Choroid plexus epithelial cell (primary cell): ENCODE data around the gene CMIP.

Experiments used
- DNase-seq: peaks from one replicate; pipeline ENCODE4 v3.0.0-alpha.2; 2010; ENCODE audit warnings: low read depth
- H3K4me3 ChIP-seq: 2 replicates; pipeline ENCODE4 v1.5.1; 2011; ENCODE audit warnings: low read depth, mild to moderate bottlenecking, control low read depth, low read length, moderate library complexity
- TF ChIP-seq, protein P1 (sequence below): conservative IDR thresholded peaks from 2 replicates; pipeline ENCODE4 v1.5.1; 2011; ENCODE audit warnings: low read depth, mild to moderate bottlenecking, control low read depth, inconsistent platforms, low read length, moderate library complexity

The CMIP gene

DNA sequence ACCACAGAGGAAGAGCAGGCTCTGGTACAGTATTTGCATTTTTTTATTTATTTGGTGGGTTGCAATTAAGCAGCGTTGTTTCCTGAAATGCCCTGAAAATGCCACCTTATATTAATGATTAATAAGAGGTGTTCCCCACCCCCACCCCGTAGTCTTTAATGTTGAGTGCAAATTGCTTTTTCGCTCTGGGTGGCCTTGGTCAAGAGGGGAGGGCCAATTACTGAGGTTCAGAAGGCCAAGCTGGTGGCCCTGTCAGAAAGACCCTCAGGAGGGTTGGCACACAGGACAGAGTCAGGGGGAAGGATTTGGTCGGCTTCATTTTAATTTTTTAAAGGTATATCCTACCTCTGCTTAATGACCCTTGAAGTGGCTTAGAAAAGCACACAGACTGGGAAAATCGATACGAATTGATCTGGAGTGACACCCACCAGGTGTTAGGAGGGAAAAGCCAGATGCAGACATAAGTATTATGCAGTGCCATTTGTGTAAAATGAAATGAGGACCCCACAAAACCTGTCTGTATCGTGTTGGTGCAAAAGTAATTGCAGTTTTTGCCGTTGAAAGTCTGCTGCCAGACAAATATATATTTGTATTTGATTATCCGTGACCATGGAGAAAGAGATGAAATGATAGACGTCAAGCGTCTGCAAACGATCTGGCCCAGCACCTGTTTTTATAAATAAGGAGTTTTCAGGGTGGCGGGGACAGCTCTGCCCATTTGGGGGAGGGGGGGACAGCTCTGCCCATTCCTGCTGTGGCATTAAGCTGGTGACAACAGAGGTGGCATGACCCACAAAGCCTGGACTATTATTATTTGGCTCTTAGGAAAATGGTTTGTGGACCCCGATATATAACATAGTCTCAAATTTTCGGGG is 190.7 kb downstream of the CMIP start:
- H3K4me3 ChIP-seq = no peak overlapping the region
- no peak for DNase-seq
- TF ChIP-seq, protein P1, sequence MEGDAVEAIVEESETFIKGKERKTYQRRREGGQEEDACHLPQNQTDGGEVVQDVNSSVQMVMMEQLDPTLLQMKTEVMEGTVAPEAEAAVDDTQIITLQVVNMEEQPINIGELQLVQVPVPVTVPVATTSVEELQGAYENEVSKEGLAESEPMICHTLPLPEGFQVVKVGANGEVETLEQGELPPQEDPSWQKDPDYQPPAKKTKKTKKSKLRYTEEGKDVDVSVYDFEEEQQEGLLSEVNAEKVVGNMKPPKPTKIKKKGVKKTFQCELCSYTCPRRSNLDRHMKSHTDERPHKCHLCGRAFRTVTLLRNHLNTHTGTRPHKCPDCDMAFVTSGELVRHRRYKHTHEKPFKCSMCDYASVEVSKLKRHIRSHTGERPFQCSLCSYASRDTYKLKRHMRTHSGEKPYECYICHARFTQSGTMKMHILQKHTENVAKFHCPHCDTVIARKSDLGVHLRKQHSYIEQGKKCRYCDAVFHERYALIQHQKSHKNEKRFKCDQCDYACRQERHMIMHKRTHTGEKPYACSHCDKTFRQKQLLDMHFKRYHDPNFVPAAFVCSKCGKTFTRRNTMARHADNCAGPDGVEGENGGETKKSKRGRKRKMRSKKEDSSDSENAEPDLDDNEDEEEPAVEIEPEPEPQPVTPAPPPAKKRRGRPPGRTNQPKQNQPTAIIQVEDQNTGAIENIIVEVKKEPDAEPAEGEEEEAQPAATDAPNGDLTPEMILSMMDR = no peak

DNA sequence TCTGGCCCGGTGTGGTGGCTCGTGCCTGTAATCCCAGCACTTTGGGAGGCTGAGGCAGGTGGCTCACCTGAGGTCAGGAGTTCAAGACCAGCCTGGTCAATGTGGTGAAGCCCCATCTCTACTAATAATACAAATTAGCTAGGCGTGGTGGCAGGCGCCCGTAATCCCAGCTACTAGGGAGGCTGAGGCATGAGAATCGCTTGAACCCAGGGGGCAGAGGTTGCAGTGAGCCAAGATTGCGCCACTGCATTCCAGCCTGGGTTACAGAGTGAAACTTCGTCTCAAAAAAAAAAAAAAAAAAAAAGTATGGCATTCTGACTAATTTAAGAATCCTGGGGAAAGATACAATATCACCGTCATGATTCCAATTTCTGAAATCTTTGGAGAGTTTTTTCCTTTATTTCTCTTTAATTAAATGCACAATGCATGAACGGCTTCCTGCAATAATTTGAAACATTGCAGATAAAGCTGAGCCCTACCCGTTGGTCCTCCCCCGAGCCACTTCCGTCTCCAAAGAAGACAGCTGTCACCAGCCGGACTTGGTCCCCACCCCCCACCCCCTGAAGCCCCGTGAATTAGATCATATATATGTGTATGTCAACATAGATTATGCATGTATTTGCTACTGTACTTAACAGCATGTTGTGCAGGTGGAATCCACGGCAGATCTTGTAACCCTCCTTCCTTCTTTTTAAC is 191.8 kb downstream of the CMIP start:
- H3K4me3 ChIP-seq = no peak overlapping the region
- TF ChIP-seq, protein P1 = no peak
- DNase-seq = peak; percentile 42

DNA sequence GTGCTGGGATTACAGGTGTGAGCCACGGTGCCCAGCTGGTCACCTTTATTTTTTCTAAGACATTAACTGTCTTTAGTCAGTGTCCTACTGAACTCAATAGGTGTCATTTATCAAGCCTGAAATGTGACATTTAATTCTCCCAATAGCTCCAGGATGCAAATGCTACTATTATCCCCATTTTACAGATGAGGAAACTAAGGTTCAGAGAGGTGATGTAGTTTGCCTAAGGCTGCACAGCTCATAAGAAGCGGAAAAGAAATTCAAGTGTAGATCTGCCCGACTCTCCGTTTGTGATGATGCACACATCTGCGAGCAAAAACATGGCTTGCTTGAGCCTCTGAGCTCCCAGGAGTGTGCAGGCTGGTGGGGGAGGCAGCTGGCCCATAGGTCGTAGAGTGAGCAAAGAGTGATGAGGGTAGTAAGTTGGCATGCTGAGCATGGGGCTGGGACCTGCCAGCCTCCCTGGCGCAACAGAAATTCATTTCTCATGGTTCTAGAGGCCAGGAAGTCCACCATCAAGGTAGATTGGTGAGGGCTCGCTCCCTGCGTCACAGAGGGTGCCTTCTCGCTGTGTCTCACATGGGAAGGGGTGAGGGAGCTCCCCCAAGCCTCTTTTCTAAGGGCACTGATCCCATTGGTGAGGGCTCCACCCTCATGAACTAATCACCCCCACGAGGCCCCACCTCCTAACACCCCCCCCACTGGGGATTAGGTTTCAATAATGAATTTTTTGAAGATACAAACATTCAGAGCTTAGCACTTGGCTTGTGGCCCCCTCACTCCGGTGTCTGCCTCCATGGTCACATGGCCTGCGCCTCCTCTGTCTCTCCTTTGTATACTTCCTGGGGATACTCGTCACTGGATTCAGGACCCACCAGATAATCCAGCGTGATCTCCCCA is 193.0 kb downstream of the CMIP start:
- no peak for DNase-seq
- no peak overlapping the region for H3K4me3 ChIP-seq
- TF ChIP-seq, protein P1 = no peak

DNA sequence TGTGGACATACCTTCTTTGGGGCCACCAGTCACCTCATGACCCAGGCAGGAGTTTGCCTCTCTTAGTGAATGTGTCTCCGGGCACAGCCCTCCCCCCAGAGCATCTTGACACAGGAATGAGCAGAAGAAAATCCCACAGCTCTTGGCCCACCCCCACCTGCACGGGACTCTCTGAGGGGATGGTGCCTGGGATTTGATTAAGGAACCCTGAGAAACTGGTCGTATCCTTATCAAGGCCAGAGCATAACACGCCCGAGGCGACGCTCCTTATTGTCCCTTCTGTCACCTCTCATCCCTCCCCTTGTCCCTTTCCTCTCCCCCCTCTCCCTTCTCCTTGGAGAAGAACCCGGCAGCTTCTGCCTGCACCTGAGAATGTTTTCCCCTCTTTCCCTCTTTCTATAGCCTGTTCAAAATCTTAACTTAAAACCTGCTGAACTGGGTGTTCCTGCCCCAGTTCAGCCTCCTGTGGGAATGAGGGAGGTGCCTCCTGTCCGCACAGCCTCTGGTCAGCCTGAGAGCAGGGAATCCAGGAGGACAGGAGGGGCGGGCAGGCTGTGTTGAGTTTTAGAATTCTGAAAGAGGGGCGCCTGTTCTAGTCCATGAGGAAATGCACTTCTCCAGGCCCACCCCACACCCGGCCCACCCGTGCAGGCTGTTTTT is 193.8 kb downstream of the CMIP start:
- TF ChIP-seq, protein P1 = no peak
- H3K4me3 ChIP-seq = no peak overlapping the region
- no peak for DNase-seq

DNA sequence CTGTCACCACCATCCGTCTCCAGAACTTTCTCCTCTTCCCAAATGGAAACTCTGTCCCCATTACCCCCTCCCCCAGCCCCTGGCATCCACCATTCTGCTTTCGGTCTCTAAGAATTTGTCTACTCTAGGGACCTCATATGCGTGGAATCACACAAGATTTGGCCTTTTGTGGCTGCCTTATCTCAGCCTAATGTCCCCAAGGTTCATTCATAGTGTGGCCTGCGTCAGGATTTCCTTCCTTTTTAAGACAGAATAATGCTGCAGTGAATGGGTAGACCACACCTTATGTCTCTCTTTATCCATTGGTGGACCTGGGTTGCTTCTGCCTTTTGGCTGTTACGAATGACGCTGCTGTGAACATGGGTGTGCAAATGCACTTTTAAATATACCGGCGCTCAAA is 194.7 kb downstream of the CMIP start:
- DNase-seq = no peak
- no peak overlapping the region for H3K4me3 ChIP-seq
- TF ChIP-seq, protein P1 = no peak

DNA sequence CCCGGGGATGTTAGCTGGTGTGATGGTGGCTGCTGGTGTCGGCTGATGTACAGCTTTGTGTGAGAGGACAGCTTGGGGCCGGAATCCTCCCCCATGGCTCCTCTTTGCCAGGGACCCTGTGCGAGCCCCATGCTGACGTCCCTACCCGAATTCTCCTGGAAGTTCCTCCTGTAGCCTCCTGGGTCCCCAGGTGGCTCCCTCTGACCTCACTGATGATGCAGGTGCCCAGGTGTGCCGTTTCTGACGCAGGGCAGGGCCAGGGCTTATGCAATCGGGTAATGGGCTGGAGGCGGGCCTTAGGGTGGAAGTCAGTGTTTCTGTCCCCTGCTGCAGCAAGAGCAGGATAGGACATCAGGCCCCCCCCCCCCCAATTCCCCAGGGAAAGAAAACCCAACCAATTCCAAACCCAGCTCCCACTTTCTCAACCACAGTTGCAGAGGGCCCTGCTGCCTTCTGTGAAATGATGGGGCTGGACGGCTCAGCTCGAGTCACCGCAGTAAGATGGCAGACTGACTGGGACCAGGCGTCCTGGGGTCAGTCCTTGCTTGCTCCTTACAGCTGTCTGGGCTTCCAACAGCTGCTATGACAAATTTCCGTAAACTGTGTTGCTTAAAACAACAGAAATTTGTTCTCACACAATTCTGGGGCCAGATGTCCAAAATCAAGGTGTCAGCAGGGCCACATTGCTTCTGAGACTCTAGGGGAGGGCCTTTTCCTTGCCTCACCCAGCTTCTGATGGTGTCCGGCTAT is 195.5 kb downstream of the CMIP start:
- DNase-seq = no peak
- H3K4me3 ChIP-seq = no peak overlapping the region
- TF ChIP-seq, protein P1 = no peak
